ENCODE results near the gene CCSER1.

Gene CCSER1

DNA sequence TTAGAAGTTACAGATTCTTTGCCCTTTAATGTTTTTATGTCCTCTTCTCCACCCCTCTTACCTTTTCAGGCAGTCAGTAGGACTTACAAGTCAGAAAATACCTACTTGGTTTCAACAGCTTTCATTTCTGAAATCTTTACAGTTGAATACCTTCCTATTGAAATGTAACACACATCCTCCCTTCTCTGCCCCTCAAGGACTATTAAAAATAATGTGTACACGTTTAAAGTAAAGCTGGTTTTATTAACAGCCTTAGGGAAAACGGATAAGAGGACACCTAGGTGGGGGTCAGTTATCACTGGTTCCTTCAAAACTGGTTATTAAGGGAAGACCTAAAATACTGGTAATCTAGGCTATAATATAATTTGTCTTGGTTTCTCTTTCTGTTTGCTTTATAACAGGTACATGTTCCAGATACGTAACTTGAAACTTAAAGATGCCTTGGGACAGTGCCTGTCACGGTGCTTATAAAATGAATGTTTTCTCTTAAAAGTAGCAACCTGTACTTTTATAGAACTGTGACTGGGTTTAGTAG lies 1.8 kb downstream of the CCSER1 start:
- no peak for DNase-seq

DNA sequence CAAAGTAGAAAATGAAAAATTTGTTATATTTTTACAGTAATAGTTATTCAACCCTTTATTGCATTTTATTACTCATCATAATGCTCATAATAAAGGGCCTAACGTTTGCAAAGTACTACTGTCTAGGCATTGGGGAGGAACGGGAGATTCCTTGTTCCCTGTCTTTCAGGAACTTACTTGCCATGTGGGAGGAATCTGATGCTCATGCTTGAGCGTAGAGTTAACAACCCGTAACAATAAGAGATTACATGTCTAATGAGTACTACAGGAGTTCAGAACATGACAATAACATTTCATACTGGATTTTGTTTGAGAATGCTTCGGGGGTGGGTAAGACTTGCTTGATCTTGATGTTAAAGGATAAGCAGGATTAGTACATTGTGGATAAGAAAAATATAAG lies 2.9 kb downstream of the CCSER1 start:
- no peak for DNase-seq

DNA sequence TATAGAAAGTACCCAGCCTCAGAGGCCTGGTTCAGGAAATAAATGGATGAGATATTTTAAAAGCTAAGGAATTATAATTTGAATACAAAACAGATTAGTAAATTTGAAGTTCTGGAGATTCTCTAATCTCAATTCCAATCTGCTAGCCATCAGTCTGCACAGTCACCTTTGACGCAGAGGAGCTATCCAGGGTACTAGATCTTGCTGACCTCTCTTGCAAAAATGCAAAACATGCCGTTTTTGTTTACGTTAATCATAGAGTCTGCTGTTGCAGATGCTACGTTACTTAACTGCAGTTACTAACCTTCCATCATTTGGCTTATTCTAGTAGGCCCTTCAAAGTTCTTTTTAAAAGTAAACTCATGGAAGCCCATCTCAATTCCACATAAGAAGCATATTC lies 10.4 kb downstream of the CCSER1 start:
- no peak for DNase-seq

DNA sequence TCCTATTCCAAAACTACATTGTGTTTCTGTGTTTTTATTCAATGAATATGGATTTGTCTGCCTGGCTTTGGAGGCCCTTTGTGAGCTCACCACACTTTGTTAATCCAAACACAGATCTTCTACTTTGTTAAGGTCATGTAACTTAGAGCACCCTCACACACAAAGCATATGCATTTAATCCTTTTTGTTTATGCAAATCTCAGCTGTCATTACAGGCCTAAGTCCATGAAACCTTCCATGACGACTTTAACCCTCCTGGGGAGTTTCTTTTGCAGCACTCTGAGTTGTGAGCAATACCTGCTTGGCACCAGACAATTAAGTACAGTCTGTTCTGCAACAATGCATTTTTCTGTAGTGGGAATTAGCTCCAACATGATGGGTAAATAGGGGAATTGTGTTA lies 14.9 kb downstream of the CCSER1 start:
- no peak for DNase-seq

- no peak for DNase-seq
Observed at GRCh38 chr4:90145319-90145718, 18.1 kb downstream of the CCSER1 start.

GRCh38 chr4:90146306-90146705 lies 19.1 kb downstream of the CCSER1 start:
- no peak for DNase-seq

GRCh38 chr4:90148574-90149148 lies 21.5 kb downstream of the CCSER1 start:
- DNase-seq = no peak

DNA sequence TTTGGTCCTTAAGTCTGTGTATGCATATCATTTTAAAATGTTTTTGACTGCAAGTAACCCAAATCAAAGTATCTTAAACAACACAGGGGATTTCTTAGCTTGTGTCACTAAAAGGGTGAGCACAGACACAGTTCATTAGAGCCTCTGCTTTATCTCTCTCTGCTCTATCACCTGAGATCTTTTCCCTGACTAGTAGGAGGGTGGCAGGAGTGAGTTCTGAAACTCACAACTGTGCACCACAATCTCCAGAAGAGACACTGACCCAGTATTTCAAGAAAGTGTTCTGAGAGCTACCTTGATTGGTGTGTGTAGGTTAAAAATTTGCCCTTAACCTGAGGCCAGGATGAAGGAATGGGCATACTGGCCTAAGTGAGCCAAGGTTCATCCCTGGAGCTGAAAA lies 24.8 kb downstream of the CCSER1 start:
- DNase-seq = no peak

- DNase-seq = no peak
Observed at GRCh38 chr4:90159193-90159592, 32.0 kb downstream of the CCSER1 start.

DNA sequence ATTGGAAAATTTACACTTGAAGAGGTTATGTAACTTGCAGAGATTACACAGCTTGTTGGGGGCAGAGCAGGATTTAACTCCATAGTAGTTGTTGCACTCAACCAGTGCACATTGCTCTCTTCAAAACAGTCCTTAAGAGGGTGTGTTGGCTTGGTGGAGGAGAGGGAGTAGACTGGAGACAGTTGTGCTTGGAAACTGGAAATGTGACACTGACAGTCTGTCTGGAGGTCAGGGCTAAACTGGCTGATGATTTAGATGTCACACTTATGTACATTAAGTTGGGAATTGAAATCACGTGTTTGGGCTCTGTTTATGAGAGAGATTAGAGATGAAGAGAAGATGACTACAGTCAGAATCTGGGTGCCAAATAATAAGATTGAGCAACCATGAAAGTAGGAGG lies 32.9 kb downstream of the CCSER1 start:
- no peak for DNase-seq

- DNase-seq = no peak
Observed at GRCh38 chr4:90162566-90162965, 35.4 kb downstream of the CCSER1 start.

- no peak for DNase-seq
Observed at GRCh38 chr4:90163872-90164271, 36.7 kb downstream of the CCSER1 start.

- no peak for DNase-seq
Observed at GRCh38 chr4:90165883-90166282, 38.7 kb downstream of the CCSER1 start.

- DNase-seq = no peak
Observed at GRCh38 chr4:90171491-90171890, 44.3 kb downstream of the CCSER1 start.

GRCh38 chr4:90174621-90175023 lies 47.4 kb downstream of the CCSER1 start:
- DNase-seq = no peak

DNA sequence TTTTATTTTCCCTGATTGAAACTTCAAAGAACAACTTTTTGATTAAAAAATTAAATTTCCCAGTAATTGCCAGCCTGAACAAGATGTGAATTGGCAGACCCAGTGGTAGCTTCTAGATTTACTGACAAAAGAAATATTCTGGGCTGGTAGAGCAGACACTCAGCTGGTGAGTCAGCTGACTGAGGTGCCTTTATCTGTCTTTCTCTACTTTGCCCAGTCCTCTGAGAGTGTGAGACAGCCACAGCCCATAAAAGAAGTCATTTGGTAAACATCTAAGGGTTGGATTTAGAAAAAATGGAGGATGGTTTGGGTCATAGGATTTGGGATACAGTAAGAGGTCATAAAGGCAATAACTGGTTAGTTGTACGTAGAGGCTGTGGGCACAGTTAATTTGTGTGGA lies 54.5 kb downstream of the CCSER1 start:
- DNase-seq = no peak

DNA sequence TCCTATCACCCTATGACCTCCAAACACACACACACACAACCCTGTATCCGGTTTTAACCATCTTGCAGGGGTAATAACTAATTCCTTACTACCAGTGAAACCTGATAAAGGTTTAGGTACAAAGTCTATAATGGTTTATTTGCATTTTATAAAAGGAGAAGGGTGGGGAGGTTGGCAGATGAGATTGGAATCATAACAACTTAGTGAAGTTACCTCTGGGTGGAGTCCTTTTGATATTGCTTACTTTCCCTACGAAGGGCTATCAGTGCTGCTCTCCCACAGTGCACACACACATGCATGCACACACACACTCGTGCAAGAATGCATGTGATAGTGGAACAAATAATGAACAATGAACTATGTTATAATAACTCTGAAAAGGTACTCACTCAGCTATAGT lies 56.1 kb downstream of the CCSER1 start:
- no peak for DNase-seq

DNA sequence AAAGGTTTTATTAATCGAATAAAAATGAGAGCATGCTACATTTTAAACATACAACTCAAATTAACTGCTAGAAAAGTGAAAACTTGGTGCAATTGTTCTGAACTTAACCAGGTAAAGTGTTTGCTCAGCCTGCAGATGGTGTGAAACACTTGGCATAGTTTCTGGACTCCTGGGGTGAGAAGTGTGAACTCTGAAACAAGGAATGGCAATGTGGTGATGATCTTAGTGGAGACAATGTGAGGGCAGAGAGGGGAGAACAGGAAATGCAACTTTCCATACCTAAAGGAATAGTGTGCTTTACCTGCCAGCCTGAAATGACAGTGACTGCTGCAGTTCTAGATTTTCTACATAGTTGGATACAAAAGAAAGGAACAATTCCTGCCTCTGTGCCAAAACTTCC lies 57.4 kb downstream of the CCSER1 start:
- DNase-seq = no peak

DNA sequence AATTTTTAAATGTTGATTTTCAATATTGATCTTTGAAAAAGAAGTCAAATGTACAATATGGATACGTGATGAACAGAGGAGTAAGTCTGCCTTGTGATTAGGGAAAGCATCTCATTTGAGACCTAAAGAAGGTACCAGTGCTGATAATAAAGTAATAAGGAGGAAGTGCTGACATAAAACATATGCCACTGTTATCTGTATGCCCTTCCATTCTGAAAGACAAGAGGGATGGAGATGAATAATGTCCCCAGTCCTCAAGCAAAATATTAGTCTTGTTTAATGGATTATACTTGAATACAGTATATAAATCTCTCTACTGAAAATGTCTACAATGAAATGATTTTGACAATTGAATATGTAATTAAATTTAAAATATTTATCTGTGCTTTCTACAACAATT lies 58.2 kb downstream of the CCSER1 start:
- no peak for DNase-seq

- DNase-seq = no peak
Observed at GRCh38 chr4:90186229-90186628, 59.0 kb downstream of the CCSER1 start.

DNA sequence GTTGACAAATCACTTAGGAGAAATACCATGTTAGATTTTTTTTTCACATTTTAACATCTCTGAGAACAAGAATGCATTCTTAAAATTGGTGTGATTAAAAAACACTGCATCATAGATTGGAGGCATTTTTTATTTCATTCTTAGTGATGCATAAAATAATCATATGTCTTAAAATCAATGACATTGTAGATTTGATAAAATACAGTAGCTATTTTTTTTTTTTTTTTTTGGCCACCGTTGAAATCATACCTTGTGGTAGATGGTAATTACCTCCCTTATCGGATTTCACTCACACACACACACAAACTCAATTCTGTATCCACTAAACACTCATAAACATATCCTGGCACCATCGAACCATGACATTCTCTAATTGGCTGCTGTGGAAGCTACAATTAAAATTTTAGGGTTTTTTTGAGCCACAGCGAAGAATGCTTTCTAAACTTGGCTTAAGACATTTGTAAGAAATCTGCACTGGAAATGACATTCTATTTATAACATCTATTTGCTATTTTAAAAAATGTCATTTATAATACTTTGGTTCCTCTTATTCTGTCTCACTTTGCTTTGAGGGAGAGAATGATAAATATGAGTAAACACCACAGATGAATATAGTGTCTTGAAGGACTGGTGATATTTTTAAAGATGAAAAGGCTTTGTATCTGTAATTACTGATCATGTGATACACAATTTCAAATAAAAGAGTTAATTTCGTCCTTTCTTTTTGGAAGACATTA lies 60.1 kb downstream of the CCSER1 start:
- no peak for DNase-seq

- DNase-seq = no peak
Observed at GRCh38 chr4:90189178-90189577, 62.0 kb downstream of the CCSER1 start.

DNA sequence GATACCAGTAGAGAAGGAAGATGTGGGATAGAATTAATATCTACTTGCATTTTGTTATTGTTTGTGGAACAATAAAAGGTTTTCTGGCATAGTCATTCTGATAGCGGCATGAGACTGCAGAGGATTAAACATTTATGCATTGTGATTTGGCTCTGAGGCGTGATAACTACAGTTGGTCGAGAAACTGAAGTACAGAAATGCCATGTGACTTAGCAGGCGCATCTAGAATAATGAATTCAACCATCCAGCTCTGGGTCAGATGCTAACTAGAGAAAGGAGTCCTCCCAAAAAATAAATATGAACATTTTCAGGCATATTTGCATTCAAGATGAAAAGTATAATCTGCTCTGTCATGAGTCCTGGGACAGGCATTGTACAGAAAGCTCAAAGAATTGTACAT lies 62.8 kb downstream of the CCSER1 start:
- DNase-seq = no peak

- DNase-seq = no peak
Observed at GRCh38 chr4:90190525-90190924, 63.3 kb downstream of the CCSER1 start.
